ENCODE data around the gene MORN3.

The MORN3 gene

DNA sequence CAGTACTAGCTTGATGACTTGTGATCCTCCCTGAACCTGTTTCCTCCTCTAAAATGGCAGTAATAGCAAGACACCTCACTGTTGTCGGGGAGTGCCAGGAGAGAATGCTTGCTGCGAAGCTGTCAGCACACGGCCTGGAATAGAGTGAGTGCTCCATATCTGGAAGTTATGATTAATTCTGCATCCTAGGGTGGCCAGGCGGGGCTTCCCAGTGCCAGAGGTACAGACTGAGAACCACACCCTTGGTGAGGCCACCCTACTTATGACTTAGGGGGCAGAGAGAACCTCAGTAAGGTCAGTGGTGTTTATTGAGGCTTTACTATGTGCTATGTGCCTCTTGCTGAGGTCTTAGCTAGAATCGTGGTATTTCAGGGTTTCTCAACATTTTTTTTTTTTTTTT is 20.1 kb downstream of the MORN3 start:
- TF ChIP-seq, protein P1, sequence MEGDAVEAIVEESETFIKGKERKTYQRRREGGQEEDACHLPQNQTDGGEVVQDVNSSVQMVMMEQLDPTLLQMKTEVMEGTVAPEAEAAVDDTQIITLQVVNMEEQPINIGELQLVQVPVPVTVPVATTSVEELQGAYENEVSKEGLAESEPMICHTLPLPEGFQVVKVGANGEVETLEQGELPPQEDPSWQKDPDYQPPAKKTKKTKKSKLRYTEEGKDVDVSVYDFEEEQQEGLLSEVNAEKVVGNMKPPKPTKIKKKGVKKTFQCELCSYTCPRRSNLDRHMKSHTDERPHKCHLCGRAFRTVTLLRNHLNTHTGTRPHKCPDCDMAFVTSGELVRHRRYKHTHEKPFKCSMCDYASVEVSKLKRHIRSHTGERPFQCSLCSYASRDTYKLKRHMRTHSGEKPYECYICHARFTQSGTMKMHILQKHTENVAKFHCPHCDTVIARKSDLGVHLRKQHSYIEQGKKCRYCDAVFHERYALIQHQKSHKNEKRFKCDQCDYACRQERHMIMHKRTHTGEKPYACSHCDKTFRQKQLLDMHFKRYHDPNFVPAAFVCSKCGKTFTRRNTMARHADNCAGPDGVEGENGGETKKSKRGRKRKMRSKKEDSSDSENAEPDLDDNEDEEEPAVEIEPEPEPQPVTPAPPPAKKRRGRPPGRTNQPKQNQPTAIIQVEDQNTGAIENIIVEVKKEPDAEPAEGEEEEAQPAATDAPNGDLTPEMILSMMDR (IDR thresholded peaks at IDR 0.05; ENCODE audit: low read depth, low read length), result no peak
- TF ChIP-seq EZH2phosphoT487 (IDR thresholded peaks at IDR 0.05; ENCODE audit: low read depth), result no peak
- no peak overlapping the region for H3K4me2 ChIP-seq (ENCODE audit: low read length)
- no peaks in the 10 kb centered on the region for H3K27me3 ChIP-seq (ENCODE audit: low read depth, low read length)
- no peak overlapping the region for H3K27ac ChIP-seq (ENCODE audit: low read length)
- H3K36me3 ChIP-seq (replicated peaks; ENCODE audit: low read depth, low read length), result peaks cover 6% of the 10 kb centered on the region
- no peak overlapping the region for H2AFZ ChIP-seq (ENCODE audit: low read depth, low read length)
- H3K9me3 ChIP-seq (ENCODE audit: insufficient read depth, low read length), result no peaks in the 10 kb centered on the region
- no peak overlapping the region for H3K4me3 ChIP-seq (ENCODE audit: low read length)
- no peaks in the 10 kb centered on the region for H4K20me1 ChIP-seq (ENCODE audit: insufficient read depth, low read length)
- H3K9ac ChIP-seq (ENCODE audit: low read length), result no peak overlapping the region
- H3K4me1 ChIP-seq (ENCODE audit: low read length), result no peaks in the 10 kb centered on the region
- no peaks in the 10 kb centered on the region for H3K79me2 ChIP-seq (ENCODE audit: low read length)

- H3K4me1 ChIP-seq (ENCODE audit: low read length), result no peaks in the 10 kb centered on the region
- TF ChIP-seq EZH2phosphoT487 (IDR thresholded peaks at IDR 0.05; ENCODE audit: low read depth), result no peak
- TF ChIP-seq, protein P1 (IDR thresholded peaks at IDR 0.05; ENCODE audit: low read depth, low read length), result no peak
- H4K20me1 ChIP-seq (ENCODE audit: insufficient read depth, low read length), result no peaks in the 10 kb centered on the region
- peaks cover 6% of the 10 kb centered on the region for H3K36me3 ChIP-seq (replicated peaks; ENCODE audit: low read depth, low read length)
- H3K9me3 ChIP-seq (ENCODE audit: insufficient read depth, low read length), result no peaks in the 10 kb centered on the region
- H3K79me2 ChIP-seq (ENCODE audit: low read length), result no peaks in the 10 kb centered on the region
- H3K9ac ChIP-seq (ENCODE audit: low read length), result no peak overlapping the region
- no peak overlapping the region for H3K4me2 ChIP-seq (ENCODE audit: low read length)
- H3K4me3 ChIP-seq (ENCODE audit: low read length), result no peak overlapping the region
- no peaks in the 10 kb centered on the region for H3K27me3 ChIP-seq (ENCODE audit: low read depth, low read length)
- H3K27ac ChIP-seq (ENCODE audit: low read length), result no peak overlapping the region
- no peak overlapping the region for H2AFZ ChIP-seq (ENCODE audit: low read depth, low read length)
Measured at GRCh38 chr12:121648458-121649028, 20.9 kb downstream of the MORN3 start.

DNA sequence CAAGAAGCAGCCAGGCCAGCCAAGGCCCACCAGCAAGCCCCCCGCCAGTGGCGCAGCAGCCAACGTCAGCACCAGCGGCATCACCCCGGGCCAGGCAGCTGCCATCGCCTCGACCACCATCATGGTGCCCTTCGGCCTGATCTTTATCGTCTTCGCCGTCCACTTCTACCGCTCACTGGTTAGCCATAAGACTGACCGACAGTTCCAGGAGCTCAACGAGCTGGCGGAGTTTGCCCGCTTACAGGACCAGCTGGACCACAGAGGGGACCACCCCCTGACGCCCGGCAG is 28.2 kb downstream of the MORN3 start:
- Histone ChIP-seq H3K79me2 (ENCODE audit: low read length) (peaks cover 54% of the 10 kb centered on the region), H3K9me3 (ENCODE audit: insufficient read depth, low read length) (no peaks in the 10 kb centered on the region), H3K36me3 (replicated peaks; ENCODE audit: low read depth, low read length) (peaks cover 25% of the 10 kb centered on the region), H3K9ac (ENCODE audit: low read length) (no peak overlapping the region), H3K27ac (ENCODE audit: low read length) (no peak overlapping the region), H3K4me2 (ENCODE audit: low read length) (no peak overlapping the region), H3K4me3 (ENCODE audit: low read length) (no peak overlapping the region), H3K27me3 (ENCODE audit: low read depth, low read length) (no peaks in the 10 kb centered on the region), H4K20me1 (ENCODE audit: insufficient read depth, low read length) (peaks cover 13% of the 10 kb centered on the region; the same call in 1 of the 2 replicates), H3K4me1 (ENCODE audit: low read length) (peaks cover 13% of the 10 kb centered on the region), H2AFZ (ENCODE audit: low read depth, low read length) (no peak overlapping the region)
- TF ChIP-seq EZH2phosphoT487 (IDR thresholded peaks at IDR 0.05; ENCODE audit: low read depth), result no peak

GRCh38 chr12:121638298-121639202 is 30.9 kb downstream of the MORN3 start:
- Histone ChIP-seq H3K9ac (ENCODE audit: low read length) (no peak overlapping the region), H3K79me2 (ENCODE audit: low read length) (peaks cover 73% of the 10 kb centered on the region), H2AFZ (ENCODE audit: low read depth, low read length) (no peak overlapping the region)

More at GRCh38 chr12:121638298-121639202, 30.9 kb downstream of the MORN3 start:
- Histone ChIP-seq H3K4me3 (ENCODE audit: low read length) (no peak overlapping the region), H3K4me2 (ENCODE audit: low read length) (no peak overlapping the region), H3K36me3 (replicated peaks; ENCODE audit: low read depth, low read length) (peaks cover 25% of the 10 kb centered on the region), H3K27ac (ENCODE audit: low read length) (no peak overlapping the region), H4K20me1 (ENCODE audit: insufficient read depth, low read length) (peaks cover 13% of the 10 kb centered on the region; the same call in 1 of the 2 replicates), H3K9me3 (ENCODE audit: insufficient read depth, low read length) (no peaks in the 10 kb centered on the region), H3K4me1 (ENCODE audit: low read length) (peaks cover 13% of the 10 kb centered on the region), H3K27me3 (ENCODE audit: low read depth, low read length) (no peaks in the 10 kb centered on the region)
- TF ChIP-seq, protein P1 (IDR thresholded peaks at IDR 0.05; ENCODE audit: low read depth, low read length), result no peak
- no peak for TF ChIP-seq EZH2phosphoT487 (IDR thresholded peaks at IDR 0.05; ENCODE audit: low read depth)

Data from OCI-LY3 (cell line).